Measurements from ENCODE around the gene AGO1.
"Not testable (repeated sequence)": the region's sequence is repeated elsewhere in the genome, so short reads cannot be mapped to it uniquely, and the experiment has no call there.

DNA sequence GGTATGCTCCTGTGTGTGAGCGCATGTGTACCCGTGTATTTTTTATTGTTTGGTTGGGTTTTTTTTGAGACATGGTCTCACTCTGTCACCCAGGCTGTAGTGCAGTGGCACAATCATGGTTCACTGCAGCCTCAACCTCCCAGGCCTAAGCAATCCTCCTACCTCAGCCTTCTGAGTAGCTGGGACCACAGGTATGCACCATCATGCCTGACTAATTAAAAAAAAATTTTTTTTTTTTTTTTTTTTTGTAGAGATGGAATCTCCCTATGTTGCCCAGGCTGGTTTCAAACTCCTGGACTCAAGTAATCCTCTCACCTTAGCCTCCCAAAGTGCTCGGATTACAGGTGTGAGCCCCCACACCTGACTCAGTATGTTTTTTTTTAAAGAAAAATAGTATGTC lies 89.6 kb downstream of the AGO1 start:
- not testable (repeated sequence) for TF ChIP-seq RAD21 (conservative IDR thresholded peaks at IDR 0.05); EP300 (conservative IDR thresholded peaks at IDR 0.05; ENCODE audit: poor library complexity, severe bottlenecking); EZH2 (IDR thresholded peaks at IDR 0.05; ENCODE audit: borderline replicate concordance, insufficient read depth, low read length, poor library complexity, severe bottlenecking)
- TF ChIP-seq, protein P1, sequence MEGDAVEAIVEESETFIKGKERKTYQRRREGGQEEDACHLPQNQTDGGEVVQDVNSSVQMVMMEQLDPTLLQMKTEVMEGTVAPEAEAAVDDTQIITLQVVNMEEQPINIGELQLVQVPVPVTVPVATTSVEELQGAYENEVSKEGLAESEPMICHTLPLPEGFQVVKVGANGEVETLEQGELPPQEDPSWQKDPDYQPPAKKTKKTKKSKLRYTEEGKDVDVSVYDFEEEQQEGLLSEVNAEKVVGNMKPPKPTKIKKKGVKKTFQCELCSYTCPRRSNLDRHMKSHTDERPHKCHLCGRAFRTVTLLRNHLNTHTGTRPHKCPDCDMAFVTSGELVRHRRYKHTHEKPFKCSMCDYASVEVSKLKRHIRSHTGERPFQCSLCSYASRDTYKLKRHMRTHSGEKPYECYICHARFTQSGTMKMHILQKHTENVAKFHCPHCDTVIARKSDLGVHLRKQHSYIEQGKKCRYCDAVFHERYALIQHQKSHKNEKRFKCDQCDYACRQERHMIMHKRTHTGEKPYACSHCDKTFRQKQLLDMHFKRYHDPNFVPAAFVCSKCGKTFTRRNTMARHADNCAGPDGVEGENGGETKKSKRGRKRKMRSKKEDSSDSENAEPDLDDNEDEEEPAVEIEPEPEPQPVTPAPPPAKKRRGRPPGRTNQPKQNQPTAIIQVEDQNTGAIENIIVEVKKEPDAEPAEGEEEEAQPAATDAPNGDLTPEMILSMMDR (IDR thresholded peaks at IDR 0.05; ENCODE audit: poor library complexity, severe bottlenecking): not testable (repeated sequence)
- TF ChIP-seq, protein P2, sequence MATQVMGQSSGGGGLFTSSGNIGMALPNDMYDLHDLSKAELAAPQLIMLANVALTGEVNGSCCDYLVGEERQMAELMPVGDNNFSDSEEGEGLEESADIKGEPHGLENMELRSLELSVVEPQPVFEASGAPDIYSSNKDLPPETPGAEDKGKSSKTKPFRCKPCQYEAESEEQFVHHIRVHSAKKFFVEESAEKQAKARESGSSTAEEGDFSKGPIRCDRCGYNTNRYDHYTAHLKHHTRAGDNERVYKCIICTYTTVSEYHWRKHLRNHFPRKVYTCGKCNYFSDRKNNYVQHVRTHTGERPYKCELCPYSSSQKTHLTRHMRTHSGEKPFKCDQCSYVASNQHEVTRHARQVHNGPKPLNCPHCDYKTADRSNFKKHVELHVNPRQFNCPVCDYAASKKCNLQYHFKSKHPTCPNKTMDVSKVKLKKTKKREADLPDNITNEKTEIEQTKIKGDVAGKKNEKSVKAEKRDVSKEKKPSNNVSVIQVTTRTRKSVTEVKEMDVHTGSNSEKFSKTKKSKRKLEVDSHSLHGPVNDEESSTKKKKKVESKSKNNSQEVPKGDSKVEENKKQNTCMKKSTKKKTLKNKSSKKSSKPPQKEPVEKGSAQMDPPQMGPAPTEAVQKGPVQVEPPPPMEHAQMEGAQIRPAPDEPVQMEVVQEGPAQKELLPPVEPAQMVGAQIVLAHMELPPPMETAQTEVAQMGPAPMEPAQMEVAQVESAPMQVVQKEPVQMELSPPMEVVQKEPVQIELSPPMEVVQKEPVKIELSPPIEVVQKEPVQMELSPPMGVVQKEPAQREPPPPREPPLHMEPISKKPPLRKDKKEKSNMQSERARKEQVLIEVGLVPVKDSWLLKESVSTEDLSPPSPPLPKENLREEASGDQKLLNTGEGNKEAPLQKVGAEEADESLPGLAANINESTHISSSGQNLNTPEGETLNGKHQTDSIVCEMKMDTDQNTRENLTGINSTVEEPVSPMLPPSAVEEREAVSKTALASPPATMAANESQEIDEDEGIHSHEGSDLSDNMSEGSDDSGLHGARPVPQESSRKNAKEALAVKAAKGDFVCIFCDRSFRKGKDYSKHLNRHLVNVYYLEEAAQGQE (IDR thresholded peaks at IDR 0.05; ENCODE audit: borderline replicate concordance): not testable (repeated sequence)

Data from neural cell (in vitro differentiated cells).